OCI-LY3 (cell line): ENCODE data around the gene RPH3AL.

ENCODE experiments used
- CTCF ChIP-seq: fragments of 200-600, 300-600 bp; sonication (generic); IDR thresholded peaks from 2 replicates; pipeline ENCODE4 v1.5.1; 2014; ENCODE audit warnings: antibody characterized with exemption, low read length, low read depth
- EZH2phosphoT487 ChIP-seq: fragments of 200-600 bp; shearing (Covaris generic); IDR thresholded peaks from 2 replicates; pipeline ENCODE4 v1.6.1; 2018; ENCODE audit warnings: antibody characterized with exemption, mixed run types, low read depth

GRCh38 chr17:231966-232807 lies 120.4 kb downstream of the RPH3AL start:
- TF ChIP-seq CTCF (no peak), EZH2phosphoT487 (no peak)
